ENCODE measurements around the gene NHLH2. TPM values are rescaled to one million over a fixed set of nuclear protein-coding genes. Genes with fewer than 3 reads are reported as not detected.

Gene NHLH2
- total RNA-seq, 4 donors from 2014 or later, result 0.21 TPM; not detected in 3

- DNase-seq (ENCODE audit: low spot score in 2 of 2), result no peak
- H3K4me1 ChIP-seq, result no peaks in the 10 kb centered on the region
Observed at GRCh38 chr1:115880981-115881672, 40.2 kb upstream of the NHLH2 start.

GRCh38 chr1:115879977-115880376 lies 39.1 kb upstream of the NHLH2 start:
- Histone ChIP-seq H3K36me3 (no peaks in the 10 kb centered on the region), H3K4me1 (no peaks in the 10 kb centered on the region), H3K9me3 (no peaks in the 10 kb centered on the region), H3K27ac (no peak overlapping the region), H3K27me3 (no peaks in the 10 kb centered on the region), H3K4me3 (no peak overlapping the region)
- 67 to 86% methylated on average over 1 of the region's 1 CpG for WGBS, 2 donors
- no peak for DNase-seq (ENCODE audit: low spot score in 2 of 2)
- TF ChIP-seq EP300 (IDR thresholded peaks at IDR 0.05) (no peak), POLR2A (IDR thresholded peaks at IDR 0.05) (no peak), CTCF (IDR thresholded peaks at IDR 0.05) (no peak)

More at GRCh38 chr1:115880981-115881672, 40.2 kb upstream of the NHLH2 start:
- Histone ChIP-seq H3K27me3 (no peaks in the 10 kb centered on the region), H3K9me3 (no peaks in the 10 kb centered on the region), H3K36me3 (no peaks in the 10 kb centered on the region), H3K27ac (no peak overlapping the region), H3K4me3 (no peak overlapping the region)
- TF ChIP-seq EP300 (IDR thresholded peaks at IDR 0.05) (no peak), CTCF (IDR thresholded peaks at IDR 0.05) (no peak), POLR2A (IDR thresholded peaks at IDR 0.05) (no peak)
- WGBS, 2 donors, result 68 to 78% methylated on average over 1 of the region's 1 CpG

- DNase-seq (ENCODE audit: low spot score in 2 of 2), result no peak
- Histone ChIP-seq H3K9me3 (no peaks in the 10 kb centered on the region), H3K4me3 (no peak overlapping the region), H3K4me1 (no peaks in the 10 kb centered on the region), H3K27ac (no peak overlapping the region), H3K36me3 (no peaks in the 10 kb centered on the region), H3K27me3 (no peaks in the 10 kb centered on the region)
- WGBS, 2 donors, result 30 to 45% methylated on average over 5 of the region's 5 CpGs
- TF ChIP-seq POLR2A (IDR thresholded peaks at IDR 0.05), result no peak
- TF ChIP-seq CTCF (IDR thresholded peaks at IDR 0.05), result no peak
- no peak for TF ChIP-seq EP300 (IDR thresholded peaks at IDR 0.05)
Observed at GRCh38 chr1:115877511-115877910, 36.6 kb upstream of the NHLH2 start.

- H3K27me3 ChIP-seq, result no peaks in the 10 kb centered on the region
- DNase-seq (ENCODE audit: low spot score in 2 of 2), result no peak
- no peak overlapping the region for H3K4me3 ChIP-seq
- WGBS, 2 donors, result 85 to 91% methylated on average over 5 of the region's 5 CpGs
- H3K27ac ChIP-seq, result no peak overlapping the region
- TF ChIP-seq EP300 (IDR thresholded peaks at IDR 0.05), result no peak
- TF ChIP-seq POLR2A (IDR thresholded peaks at IDR 0.05), result no peak
- TF ChIP-seq CTCF (IDR thresholded peaks at IDR 0.05), result no peak
- H3K36me3 ChIP-seq, result no peaks in the 10 kb centered on the region
- no peaks in the 10 kb centered on the region for H3K4me1 ChIP-seq
- no peaks in the 10 kb centered on the region for H3K9me3 ChIP-seq
Observed at GRCh38 chr1:115874904-115875303, 34.0 kb upstream of the NHLH2 start.

- no peaks in the 10 kb centered on the region for H3K9me3 ChIP-seq
Observed at GRCh38 chr1:115874497-115874896, 33.6 kb upstream of the NHLH2 start.

More at GRCh38 chr1:115874497-115874896, 33.6 kb upstream of the NHLH2 start:
- no peak for DNase-seq (ENCODE audit: low spot score in 2 of 2)
- 73 to 91% methylated on average over 4 of the region's 4 CpGs for WGBS, 2 donors
- Histone ChIP-seq H3K4me3 (no peak overlapping the region), H3K36me3 (no peaks in the 10 kb centered on the region), H3K4me1 (no peaks in the 10 kb centered on the region), H3K27ac (no peak overlapping the region), H3K27me3 (no peaks in the 10 kb centered on the region)
- TF ChIP-seq POLR2A (IDR thresholded peaks at IDR 0.05) (no peak), EP300 (IDR thresholded peaks at IDR 0.05) (no peak)
